Activated naive CD4-positive, alpha-beta T cell (primary cell): ENCODE measurements around the gene XAF1.
"Not testable (repeated sequence)": the region's sequence is repeated elsewhere in the genome, so short reads cannot be mapped to it uniquely, and the experiment has no call there.

Experiments used
- DNase-seq, 4 experiments: peaks; one replicate each; lab custom pipeline; 2025; lab: John Stamatoyannopoulos, UW

The XAF1 gene, protein sequence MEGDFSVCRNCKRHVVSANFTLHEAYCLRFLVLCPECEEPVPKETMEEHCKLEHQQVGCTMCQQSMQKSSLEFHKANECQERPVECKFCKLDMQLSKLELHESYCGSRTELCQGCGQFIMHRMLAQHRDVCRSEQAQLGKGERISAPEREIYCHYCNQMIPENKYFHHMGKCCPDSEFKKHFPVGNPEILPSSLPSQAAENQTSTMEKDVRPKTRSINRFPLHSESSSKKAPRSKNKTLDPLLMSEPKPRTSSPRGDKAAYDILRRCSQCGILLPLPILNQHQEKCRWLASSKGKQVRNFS

DNA sequence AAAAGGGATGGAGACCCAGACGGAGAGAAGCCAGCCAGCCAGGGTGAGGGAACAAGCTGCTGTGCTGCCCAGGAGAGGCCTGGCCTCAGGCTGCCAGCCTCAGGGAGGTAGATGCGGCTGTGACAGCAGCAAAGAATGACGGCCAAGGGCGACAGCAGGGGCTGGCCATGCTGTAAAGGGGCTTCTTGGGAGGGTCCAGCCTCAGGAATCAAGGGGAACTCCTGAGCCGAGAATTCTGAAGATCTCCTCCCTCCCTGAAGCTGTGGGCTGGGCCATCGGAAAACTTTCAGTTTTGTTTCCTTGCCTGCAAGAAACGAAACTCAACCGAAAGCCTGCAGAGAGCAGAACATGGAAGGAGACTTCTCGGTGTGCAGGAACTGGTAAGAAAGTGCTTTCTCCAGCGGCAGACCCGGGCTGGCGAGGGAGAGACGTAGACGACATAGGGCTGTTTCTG is at the start of gene XAF1:
Gene XAF1 (plus strand): TSS at position 316 of the 454 bp plus-strand sequence. CDS start 33 bp downstream, at position 349.
- DNase-seq, result peak in 2 of 4 experiments; percentile 40 to 55

DNA sequence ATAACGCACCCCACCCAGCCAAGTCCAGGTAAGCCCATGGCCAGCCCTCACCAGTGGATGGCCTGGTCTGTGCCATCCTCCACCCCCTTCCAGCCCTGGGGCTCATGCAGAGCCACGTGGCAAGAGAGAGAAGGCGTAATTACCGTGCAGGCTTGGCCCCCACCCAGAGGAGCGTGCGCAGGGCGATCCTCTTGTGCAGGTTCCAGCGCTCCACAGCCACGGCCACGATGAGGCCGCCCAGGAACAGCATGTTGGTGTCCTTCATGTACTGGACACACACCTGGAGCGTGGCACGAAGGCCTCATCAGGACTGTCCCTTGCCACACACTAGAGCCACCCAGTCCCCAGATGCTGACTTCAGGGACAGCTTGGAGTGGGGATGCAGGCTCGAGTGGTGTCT is 49.3 kb upstream of the XAF1 start:
- DNase-seq, result no peak

DNA sequence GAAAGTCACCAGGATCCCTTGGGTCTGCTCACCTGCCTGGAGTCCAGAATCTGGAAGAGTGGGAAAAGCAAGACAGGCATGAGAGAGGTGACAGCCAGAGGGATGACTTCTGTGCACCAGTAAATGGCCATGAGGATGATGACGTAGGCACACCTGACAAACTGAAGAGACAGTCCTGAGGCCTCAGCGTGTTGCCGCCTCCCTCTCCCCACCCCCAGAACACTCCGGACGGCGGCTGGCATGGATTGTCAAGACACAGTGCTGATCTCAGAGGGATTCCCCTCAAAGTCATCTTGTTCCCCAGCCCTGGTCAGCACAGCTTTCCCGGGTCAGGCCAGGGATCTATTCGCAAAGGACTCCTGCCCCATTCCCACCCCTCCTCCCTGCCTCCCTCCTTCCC is 48.9 kb upstream of the XAF1 start:
- DNase-seq, result no peak

DNA sequence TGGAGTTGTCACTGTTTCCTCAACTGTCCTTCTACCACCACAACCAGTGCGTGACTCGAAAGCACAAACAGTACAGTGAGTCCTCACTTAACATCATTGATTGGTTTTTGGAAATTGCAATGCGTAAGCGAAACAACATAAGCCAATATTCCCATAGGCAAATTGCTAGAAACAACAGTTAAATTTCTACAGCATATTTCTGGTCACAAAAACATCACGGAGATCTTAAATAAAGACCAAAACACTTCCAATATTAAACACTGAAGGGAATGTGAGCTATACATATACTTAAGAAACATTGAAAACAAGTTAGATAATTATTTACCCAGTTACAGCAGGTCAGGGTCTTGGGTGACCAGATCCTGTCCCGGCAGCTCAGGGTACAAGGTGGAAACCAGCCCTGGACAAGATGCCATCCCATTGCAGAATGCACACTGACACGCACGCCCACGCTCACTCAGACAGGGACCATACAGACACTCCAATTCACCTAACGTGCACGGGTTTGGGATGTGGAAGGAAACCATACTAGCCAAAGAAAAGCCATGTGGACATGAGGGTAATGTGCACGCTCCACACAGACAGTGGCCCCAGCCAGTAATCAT is 47.4 kb upstream of the XAF1 start:
- no peak for DNase-seq

DNA sequence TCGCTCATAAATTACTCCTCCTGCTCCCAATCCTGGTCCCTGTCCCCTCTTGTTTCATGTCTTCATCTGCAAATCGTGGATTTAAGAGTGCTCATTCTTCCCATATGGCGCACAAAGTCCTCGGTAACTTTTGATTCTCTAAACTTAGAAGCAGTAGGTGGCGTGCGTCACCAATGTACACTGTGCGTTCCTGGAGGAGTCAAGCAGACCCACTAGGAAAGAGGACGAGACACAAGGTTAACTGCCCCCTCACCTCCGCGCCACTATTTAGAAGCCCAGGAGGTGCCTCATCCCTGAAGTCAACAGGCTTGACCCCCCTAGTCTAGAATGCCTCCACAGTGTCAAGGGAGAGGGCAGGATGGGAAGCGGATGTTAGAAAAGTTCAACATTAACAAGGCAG is 45.5 kb upstream of the XAF1 start:
- no peak for DNase-seq

DNA sequence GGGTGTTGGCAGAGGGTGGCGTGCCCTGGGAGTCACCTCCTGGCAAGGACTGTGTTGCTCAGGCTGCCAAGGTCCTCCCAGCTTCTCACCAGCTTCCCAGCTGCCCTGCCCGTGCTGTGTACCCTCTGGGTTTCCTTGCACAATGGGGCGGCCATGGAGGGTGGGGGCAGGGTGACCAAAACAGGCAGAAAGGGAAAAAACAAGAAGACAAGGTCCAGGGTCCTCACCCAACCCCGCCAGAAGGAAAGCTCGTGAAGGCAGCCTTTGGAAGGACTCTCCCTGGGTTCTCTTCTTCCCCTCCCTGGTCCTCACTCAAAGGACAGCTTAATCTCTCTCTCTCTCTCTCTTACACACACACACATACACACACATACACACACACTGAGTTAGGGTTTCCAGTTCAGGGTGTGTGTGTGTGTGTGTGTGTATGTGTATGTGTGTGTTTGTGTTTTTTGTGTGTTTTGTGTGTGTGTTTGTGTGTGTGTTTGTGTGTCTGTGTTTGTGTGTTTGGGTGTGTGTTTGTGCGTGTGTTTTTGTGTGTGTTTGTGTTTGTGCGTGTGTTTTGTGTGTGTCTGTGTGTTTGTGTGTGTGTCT is 44.7 kb upstream of the XAF1 start:
- no peak for DNase-seq

DNA sequence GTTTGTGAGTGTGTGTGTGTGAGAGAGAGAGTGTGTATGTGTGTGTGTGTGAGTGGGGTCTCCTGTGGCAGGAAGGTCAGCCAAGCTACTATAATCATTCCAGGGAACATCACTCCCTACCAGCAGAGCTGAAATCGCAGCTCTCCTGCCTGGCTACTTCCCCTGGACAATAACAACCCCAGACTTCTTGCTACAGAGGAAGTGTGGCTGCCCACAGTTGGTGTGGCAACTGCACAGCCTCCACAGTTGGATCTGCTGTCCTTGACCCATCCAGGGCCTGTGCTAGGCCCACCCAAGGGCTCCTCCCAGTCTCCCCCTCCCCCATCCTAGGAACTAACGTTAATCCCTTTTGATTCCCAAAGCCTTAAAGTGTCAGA is 44.2 kb upstream of the XAF1 start:
- no peak for DNase-seq

DNA sequence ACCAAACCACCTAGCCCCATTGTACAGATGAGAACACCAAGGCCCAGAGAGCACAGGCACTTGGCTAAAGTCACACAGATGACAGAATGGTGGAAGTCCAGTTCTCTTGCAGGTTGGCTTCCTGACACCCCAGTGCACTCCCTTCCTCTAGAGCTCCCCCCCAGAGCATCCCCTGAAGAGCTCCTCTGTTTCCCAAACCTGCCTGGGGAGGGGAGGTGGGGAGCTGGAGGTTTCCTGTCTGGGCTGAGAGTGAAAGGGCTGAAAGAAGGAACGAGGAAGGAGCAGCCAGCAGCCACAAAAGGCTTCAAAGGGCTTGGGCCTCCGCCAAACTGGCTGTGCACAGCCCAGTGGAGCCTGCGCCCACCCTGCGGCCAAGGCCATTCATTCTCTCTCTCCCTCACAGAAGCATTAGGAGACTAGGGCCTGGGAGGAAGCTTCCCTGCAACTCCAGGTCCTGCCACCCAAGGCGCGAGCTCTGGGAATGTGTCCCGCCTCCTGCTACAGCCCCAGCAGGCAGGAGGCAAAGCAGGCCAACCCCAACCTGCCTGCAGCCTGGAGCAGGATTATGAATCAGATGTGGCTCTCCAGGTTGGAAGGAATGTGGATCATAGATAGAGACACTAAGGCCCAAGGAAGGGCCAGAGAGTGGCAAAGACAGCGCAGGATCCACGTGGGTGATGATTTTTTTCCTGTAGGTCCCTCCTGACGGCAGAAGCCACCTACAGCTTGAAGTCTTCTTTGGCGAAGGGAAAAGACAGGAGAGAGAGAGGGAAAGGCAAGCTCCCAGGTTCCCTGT is 43.6 kb upstream of the XAF1 start:
- no peak for DNase-seq

DNA sequence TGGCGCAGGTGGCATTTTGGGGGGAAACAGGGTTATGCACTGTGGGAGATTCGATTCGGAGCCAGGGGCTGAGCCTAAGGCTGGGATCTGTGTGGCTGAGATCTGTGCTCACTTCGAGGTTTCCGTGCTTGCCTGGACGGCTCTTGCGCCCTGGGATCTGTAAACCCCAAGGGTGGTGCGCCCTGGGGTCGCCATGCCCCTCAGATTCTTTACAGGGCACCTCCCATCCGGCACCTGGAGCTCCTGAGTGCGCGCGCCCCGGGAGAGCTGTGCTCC is 43.1 kb upstream of the XAF1 start:
- DNase-seq, result no peak

DNA sequence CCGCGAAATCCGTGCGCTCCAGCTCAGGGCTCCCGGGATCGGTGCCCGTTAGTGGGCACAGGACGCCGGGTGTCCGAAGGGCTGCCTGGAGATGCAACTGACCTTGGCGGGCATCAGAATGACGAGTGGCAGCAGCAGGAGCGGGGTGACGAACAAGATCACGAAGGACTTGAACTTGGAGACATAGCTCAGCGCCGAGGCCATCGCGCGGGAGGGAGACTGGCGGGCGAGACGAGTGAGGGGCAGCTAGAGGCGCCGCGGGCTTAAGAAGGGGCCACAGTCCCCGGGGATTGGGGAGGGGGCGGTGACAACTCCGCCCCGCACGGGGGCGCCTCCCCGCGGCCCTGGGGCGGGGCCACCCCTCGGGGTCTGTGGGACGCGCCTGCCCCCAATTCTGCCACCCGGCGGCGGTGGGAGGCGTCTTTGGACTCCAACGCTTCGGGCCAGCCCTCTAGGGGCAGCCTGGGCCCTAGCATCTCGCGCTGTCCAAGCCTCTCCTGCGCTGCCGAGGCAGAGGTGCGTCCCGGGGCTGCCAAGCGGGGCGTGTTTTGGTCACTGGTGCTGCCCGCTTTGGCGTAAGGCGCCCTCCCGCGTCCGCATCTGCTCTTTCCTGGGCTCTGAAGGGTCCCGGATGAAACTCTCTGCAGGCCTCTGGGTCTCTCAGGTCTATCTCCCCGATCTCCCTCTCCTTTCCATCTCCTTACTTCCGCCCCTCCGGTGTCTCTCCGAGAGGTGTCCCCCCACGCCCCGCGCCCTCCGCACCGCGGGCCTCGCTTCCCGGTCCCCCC is 42.5 kb upstream of the XAF1 start, which contains the start of gene SLC13A5:
Gene SLC13A5 (minus strand): TSS at position 240 of the 788 bp plus-strand sequence. CDS start 36 bp downstream, at position 204.
- DNase-seq, result no peak

DNA sequence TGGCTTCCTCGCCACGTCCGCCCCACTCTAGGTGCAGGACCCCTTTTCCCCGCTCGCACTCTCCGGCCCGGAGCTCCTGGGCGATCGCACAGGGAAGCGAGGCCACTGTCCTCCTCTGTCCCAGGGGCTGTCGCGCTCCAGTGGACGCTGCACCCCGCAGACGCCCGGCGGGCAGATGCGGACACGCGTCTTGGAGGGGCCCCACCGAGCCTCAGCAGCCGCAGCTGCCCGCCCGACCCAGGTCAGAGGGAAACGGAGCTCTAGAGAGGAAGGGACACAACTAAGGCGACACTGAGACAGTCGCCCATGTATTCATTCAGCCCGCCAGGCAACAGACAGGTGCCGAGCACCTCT is 42.0 kb upstream of the XAF1 start:
- DNase-seq, result no peak

DNA sequence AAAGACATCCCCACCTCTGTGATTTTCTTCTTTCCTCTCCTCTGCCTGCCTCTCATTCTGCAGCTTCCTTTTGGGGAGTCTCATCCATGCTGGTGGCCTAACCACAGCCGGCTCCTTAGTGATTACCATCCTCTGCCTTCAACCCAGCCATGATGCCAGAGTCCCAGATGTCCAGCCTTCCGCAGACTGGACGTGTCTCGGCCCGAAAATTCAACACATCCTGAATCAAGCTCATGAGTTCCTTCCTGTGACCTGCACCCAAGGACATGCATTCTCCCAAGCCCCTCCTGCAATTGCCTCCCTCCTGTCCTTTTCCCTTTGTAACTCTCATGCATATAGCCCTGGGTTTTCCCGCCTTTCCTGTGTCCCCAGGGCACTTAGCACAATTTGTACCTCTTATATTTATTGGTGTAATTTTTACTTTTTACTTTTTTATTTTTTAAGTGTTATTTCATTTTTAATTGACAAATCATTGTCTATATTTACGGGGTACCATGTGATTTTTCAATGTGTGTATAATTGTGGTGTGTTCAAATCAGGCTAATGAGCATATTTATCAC is 41.5 kb upstream of the XAF1 start:
- no peak for DNase-seq

DNA sequence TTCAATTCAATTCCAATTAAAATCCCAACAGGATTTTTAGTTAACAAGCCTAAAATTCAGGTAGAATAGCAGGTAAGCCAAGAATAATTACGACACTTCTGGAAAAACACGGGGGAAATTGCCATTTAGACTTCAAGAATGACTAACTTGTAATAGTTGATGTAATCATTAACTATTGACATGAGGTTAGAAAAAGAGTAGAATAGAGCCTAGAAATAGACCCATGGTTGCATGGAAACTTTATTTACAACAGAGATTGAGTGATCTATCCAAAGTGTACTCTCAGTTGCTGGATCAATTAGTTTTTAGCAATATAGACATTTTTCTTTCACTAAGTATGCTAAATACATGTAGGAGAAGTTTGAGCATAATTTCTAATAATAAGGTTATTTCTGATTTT is 39.1 kb upstream of the XAF1 start:
- DNase-seq, result no peak

DNA sequence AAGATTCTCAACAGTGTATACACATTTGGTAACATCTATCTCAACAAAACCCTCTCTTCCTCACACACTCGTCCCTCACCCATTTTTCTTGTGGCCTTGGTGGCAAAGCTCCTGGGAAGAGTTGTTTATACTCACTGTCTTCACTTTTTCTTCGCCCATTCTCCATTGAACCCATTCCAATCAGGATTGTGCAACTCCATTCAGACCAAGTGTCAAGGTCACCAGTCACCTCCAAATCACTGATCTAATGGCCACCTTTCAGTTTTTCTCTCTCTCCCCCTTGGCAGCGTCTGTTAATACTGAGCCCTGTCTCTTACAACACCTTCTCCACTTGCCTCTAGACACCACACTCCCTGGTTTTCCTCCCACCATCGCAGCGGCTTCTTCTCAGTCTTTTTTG is 34.1 kb upstream of the XAF1 start:
- DNase-seq, result no peak

DNA sequence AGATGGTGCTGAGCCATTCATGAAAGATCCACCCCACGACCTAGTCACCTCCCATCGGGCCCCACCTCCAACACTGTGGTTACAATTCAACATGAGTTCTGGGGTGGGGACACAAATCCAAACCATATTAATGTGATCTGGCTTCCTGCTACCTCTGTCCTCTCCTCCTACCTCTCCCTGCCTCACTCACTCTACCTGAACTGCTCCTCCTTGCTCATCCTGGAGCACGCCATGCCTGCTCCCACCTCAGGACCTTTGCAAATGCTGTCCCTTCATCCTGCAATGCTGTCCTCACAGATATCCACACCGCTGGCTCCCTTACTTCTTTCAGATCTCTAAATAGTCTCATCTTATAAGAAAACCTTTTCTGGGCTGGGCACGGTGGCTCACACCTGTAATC is 31.8 kb upstream of the XAF1 start:
- DNase-seq, result no peak

DNA sequence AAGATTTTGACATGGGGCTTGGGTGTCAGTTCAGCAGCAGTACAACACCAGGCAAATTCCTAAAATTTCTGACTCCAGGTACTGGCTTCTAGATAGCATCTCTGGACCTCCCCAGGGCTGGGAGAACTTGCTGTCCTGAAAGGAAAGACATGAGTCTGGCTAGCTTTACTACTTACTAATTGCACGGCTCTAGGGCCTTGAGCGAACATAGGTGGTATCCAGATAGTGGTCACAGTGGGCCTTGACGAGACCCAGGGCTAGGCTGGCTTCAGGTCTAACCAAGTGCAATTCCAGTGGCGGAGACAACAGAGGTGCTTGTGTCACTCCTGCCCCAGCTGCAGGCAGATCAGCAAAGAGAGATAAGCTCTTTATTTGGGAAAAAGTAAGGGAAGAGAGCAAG is 26.3 kb upstream of the XAF1 start:
- DNase-seq, result no peak

DNA sequence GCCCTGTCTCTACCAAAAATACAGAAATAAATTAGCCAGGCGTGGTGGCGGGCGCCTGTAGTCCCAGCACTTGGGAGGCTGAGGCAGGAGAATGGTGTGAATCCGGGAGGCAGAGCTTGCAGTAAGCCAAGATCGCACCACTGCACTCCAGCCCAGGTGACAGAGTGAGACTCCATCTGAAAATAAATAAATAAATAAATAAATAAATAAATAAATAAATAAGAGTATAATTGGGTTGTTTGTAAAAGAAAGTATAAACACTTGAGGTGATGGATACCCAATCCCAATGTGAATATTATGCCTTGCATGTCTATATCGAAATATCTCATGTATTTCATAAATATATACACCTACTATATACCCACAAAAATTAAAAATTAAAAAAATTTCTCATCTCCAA is 9.2 kb upstream of the XAF1 start:
- DNase-seq, result not testable (repeated sequence)

DNA sequence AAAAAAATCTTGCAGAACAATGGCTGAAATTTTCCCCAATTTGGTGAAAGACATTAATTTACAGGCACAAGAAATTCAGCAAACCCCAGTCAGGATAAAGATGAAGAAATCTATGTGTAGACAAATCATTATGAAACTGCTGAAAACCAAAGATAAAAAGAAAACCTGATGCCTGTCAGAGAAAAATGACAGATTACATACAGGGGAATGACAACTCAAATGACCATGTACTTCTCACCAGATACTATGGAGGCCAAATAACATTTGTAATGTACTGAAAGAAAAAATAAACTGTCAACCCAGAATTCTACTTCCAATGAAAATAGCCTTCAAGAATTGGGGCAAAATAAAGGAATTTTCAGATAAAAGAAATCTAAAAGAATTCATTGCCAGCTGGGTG is 7.2 kb upstream of the XAF1 start:
- DNase-seq, result no peak

DNA sequence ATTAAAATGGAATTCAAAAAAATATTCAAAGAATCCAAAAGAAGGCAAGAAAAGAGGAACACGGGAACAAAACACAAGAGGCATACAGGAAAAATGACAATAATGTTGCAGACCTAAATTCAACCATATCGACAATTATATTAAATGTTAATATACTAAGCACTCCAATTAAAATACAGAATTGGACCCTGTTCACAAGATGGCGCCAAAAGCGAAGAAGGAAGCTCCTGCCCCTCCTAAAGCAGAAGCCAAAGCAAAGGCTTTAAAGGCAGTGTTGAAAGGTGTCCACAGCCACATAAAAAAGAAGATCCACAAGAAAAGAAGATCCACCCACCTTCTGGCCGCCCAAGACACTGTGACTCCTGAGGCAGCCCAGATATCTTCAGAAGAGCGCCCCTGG is 6.3 kb upstream of the XAF1 start:
- DNase-seq, result no peak

DNA sequence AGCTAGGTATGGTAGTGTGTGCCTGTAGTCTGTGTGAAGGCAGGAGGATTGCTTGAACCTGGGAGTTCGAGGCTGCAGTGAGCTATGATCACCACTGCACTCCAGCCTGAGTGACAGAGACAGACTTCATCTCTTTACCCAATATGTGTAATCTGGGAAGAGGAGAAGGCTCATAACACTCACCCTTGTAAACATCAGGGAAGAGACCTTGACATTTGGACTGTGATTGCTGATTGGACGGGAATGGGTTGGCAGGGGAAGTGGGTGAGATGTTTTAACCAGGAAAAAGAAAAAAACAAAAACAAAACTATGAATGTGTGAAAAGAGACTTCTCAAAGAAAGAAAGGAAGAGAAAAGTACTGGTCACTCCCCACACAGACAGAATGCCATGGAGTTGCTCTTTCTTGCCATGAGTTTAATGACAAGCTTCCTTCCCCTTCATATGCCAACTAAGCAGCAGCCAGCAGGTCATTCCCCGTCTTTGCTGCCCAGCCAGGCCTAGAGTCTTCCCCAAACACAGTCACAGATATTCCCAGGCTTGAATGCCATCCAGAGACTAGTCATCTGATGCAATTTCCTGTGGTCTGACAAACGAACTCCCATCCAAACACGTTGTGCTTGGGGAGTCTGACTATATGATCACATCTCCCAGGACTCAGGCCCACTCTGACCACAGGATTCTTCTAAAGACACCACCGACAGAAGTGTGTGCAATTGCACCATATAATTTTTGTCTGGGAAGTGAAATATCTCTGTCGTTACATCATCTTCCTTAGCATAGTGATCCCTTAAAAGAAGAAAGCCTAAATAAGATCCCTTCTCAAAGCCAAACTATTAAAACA is 3.6 kb upstream of the XAF1 start:
- no peak for DNase-seq

DNA sequence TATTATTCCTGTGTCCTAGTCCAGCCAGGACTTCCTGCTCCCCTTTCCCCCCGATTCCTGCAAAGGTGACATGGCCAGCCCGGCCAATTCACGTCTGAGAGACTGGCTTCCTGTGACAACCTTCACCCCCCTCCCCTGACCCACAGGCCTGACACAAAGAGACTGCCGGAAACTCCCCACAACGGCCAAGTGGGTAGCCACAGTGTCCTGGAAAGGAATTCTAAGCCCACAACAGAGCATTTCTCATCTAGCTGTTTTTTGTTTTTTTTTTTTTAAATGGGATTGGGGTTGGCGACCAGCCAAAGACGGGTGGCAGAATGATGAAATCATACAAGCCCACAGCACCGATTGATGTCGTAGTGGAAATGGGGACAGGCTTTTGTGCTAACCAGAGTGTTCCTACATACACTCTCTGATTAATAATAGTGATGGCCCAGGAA is 2.8 kb upstream of the XAF1 start:
- peak in 1 of 4 experiments; percentile 10 for DNase-seq
